GM21717 (cell line): ENCODE results near the gene GLTP.
"Not testable (repeated sequence)": the region's sequence is repeated elsewhere in the genome, so short reads cannot be mapped to it uniquely, and the experiment has no call there.

Experiments used
- ATAC-seq: cut with Tn5 transposase; IDR thresholded peaks from one replicate; pipeline ENCODE4 v1.9.1; 2021; ENCODE audit warnings: mild to moderate bottlenecking, moderate library complexity; ENCODE audit not compliant: unreplicated experiment

Gene GLTP

DNA sequence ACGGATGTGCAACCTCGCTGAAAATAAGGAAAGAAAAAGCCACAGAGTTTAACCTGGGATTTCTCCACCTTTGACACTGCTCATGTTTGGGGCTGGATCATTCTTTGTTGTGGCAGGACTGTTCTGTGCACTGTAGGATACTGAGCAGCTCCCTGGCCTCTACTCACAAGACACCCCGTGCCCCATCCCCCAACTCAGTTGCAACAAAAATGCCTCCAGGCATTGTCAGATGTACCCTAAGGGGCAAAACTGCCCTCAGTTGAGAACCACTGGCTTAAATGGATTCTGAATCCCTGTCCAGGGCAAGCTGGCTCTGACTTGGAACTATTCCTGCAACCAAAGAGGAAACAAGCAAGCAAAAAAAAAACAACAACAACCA, 2.1 kb downstream of the GLTP start:
- no peak for ATAC-seq

DNA sequence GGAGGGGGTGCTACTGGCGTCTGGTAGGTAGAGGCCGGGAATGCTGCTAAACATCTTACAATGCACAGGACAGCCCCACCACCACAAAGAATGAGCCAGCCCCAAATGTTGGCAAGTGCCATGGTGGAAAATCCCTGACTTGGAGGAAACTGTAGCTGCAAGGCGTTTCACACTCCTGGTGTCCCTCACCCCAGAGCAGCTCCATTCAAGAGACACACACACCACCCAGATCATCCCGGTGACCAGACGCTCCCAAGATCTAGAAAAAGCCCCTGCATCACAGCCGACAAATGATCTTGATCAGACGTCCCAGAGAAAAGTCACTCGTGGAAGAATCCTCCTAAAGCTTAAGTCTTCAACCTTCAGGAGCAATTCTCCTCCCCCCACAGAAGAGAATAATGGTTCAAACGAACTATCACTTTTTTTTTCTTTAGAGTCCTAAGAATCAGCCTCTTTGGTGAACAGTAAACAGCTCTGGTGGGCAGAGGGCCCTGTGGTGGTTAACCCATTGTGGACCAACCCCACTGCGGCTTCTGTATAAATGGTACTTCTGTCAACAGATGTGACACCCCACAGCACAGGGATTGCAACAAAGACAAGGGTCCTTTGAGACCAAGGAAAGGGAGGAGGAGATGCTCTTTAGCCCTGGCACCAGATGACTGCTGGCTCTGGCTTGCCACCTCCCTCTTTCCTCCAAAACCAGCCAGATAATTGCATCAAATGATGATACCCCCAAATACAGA, 2.7 kb downstream of the GLTP start:
- ATAC-seq: no peak

- ATAC-seq: no peak
These were observed 3.9 kb downstream of the GLTP start for GRCh38 chr12:109876406-109876805.

DNA sequence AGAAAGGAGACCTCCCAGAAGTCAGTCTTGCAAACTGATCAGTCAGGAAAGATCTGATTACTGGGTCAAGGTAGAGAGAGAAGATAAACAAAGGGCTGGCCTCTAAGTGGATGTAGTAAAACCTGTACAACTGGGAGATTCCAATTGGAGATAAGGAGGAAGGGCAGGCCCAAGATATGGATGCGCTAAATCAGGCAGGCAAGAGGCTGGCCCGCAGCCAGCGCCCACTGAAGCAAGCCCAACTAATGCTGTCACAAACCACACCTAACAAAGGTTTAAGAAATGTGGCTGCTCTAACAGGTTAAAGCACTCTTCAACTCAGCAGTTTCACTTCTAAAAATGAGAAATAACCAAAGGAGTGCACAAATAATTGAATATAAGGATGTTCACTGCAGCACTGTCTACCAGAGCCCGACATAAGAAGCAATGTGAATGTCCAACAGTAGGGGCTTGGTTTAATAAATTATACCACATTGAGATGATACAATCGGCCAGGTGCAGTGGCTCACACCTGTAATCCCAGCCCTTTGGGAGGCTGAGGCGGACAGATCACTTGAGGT, 4.7 kb downstream of the GLTP start:
- ATAC-seq: no peak

- ATAC-seq: no peak
These were observed 6.7 kb downstream of the GLTP start for GRCh38 chr12:109873653-109874052.

DNA sequence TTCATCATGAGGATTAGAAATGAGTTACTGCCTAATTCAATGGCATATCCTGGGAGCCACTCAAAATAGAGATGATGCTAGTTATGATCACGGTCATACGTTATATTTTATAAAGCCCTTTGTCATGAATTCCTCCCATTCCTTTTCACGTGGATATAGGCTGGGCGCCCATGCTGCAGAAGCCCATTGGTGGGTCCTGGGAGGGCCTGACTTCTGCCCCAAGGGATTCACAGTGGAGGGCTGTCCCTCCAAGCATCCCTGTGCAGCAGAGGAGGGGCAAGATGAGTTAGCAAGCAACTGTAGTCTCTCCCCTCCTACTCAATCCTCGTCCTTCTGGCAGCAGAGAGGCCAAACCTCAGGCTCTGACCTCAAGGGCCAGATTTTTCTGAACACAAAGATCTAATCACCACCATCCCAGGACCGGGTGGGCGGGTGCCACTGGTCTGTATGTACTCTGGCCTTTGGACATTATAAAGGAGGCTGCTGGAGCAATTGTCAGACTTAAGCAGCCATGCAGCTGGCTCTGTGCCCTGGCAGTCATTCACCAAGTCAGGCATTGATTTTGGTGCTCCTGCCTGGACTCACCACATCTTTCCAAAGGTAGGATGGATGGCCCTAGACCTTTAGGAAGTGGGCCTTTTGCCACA, 8.6 kb downstream of the GLTP start:
- ATAC-seq: no peak

DNA sequence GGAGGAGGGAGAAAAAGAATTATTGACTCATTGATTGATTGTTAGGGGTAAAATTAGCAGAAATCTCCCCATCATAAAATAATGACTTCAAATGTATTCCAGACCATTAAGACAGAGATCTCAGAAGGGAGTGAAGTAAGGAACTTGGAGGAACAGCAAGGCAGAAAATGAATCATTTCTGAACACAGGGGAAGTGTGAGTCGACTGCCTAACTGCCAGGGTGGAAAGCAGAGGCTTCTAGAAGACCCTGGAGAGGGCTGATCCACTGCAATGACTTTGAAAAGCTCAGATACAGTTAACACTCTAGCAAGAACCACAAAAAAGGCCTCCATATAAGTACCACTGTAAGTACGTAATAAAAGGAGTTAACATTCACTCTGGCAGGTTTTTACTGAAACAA, 9.7 kb downstream of the GLTP start:
- ATAC-seq: no peak

DNA sequence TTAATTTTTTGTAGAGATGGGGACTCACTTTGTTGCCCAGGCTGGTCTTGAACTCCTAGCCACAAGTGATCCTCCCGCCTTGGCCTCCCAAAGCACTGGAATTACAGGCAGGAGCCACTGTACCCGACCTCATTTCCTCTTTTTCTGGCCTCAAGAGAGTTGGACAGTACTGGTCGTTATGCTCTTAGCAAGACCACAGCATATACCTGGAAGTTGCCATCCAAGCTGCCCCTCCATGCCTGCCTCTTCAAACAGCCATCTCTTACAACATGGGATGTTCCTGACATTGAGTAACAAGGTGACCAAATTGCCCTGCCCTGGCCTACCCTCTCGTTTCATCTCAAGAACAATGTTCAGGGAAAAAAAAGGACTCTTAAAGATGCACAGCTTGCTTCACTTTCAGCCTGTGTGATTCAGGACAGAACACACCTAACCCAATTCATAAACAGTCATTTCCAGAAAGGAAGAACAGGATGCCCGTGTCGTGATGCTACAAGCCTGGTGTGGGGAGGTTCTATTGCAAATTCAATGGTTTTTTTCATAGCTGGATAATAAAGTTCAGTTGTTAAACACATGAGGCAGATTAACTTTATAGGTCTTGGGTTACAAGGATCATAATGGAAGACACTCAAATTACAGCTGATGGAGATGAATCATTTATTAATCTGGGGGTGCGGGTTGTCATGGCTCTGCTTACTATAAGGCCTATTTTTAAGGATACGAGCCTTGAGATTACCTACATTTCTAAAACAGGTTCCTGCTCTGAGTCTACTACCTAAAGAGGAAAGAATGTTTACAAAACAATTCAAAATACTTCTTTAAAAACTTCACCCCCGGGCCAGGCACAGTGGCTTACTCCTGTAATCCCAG, 11.9 kb downstream of the GLTP start:
- ATAC-seq: no peak

DNA sequence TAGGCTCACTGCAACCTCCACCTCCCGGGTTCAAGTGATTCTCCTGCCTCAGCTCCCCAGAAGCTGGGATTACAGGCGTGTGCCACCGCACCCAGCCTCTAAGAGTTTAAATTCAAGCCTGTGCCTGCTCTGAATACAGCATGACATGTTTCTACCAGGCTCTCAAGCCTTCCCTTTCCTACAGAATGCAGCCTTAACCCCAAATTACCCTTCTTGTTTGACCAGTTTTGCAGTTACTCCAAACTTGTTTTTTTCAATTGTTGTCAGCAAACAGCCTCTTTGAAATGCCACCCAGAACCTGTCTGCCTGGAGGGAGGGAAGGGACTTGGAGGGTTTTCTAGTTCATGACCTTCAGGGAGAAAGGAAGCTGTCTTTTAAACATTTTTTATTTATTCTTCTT, 15.4 kb downstream of the GLTP start:
- no peak for ATAC-seq

GRCh38 chr12:109863847-109864712, 16.3 kb downstream of the GLTP start:
- ATAC-seq: no peak

DNA sequence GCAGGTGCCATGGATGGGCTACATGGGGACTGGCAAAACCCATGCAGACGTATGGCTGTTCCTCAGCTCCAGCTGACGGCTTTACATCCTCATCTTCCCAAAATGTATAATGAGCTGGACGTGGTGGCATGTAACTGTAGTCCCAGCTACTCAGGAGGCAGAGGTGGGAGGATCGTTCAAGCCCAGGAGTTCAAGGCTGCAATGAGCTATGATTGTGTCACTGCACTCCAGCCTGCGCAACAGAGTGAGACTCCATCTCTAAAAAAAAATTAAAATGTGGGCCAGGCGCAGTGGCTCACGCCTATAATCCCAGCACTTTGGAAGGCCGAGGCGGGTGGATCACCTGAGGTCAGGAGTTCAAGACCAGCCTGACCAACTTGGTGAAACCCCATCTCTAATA, 17.9 kb downstream of the GLTP start:
- ATAC-seq: not testable (repeated sequence)

DNA sequence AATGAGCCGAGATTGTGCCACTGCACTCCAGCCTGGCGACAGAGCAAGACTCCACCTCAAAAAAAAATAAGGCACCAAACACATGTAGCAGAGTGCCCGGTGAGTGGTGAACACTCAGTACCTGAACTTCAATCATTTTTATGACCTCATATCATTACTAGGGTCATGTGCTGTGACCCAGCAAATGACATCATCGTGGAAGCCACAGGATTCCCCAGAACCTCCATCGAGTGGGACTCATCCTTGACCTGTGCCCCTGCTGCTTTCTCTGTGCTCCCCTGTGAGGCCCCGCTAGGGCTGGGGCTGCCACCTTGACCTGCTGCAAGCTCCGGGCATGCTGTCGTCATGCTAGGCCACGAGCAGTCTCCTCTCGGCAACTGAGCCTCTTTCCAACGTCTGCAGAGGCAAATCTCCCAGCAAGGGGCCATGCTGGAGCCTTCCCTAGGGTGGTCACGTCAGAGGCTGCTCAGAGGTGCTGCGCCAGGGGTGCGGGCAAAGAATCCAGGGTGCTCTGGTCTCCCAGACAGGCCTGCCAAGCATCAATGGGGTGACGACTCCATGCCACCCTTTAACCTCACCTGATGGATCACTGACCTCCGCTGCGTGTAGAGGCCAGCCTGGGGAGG, 18.5 kb downstream of the GLTP start:
- ATAC-seq: no peak

- ATAC-seq: no peak
These were observed 19.4 kb downstream of the GLTP start for GRCh38 chr12:109860977-109861376.

DNA sequence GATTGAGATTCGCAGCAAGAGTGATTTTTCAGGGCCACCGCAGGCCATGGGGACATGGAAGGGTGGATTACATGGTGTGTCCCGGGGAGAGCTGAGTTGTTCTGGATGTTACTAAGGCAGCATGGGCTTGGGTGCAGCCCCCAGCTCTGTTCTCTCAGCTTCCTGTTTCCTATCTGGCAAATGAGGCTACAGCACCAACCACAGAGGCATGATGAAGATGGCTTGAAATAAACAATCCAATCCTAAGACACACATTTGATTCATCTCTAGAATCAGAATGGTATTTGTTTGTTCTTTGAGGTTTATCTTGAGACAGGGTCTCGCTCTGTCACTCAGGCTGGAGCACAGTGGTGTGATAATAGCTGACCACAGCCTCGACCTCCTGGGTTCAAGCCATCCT, 21.6 kb downstream of the GLTP start:
- no peak for ATAC-seq

- no peak for ATAC-seq
These were observed 22.6 kb downstream of the GLTP start for GRCh38 chr12:109857715-109858114.

- ATAC-seq: no peak
These were observed 25.0 kb downstream of the GLTP start for GRCh38 chr12:109855377-109855776.

DNA sequence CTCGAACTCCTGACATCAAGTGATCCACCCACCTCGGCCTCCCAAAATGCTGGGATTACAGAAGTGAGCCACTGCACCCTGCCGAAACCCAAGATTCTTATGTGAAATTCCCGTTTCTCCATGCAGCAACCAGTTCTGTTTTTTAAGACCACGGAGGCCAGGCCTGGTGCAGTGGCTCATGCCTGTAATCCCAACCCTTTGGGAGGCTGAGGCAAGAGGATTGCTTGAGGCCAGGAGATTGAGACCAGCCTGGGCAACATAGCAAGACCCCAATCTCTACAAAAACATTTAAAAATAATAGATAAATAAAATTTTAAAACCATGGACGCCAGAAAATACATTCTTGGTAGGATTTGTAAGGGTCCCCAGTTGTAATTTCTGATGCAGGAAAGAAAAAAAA, 29.8 kb downstream of the GLTP start:
- not testable (repeated sequence) for ATAC-seq

DNA sequence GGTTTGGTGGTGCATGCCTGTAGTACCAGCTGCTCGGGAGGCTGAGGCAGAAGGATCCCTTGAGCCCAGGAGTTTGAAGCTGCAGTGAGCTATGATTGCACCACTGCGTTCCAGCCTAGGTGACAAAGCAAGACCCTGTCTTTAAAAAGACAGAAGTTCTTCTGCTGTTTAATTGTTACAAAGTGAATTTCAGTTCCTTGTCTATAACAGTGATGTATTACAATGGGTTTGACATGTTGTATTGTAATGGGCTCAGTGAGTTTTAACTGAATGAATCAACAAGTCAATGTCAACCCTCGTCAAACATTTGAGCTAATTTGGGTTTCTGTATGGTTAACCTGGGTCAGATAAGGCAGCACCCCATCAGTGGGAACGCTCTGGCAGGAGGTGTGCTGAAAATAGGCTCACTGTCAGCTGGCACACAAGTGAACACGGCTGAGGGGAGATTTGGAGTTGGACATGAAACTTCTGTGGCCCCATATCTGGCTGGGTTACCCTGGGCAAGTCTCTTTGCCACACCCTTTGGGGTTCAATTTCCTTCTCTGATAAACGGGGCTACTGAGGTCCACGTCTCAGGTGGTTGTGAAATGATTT, 33.1 kb downstream of the GLTP start:
- ATAC-seq: no peak

- no peak for ATAC-seq
These were observed 34.5 kb downstream of the GLTP start for GRCh38 chr12:109845824-109846205.
